K562 (cell line): ENCODE measurements around the gene BRWD1. TPM values are rescaled to one million over a fixed set of nuclear protein-coding genes. Genes with fewer than 3 reads are reported as not detected.

Source experiments
- BCOR ChIP-seq: fragments of 450-650 bp; IDR thresholded peaks from 2 replicates; pipeline ENCODE4 v1.6.1; 2016
- ELF4 ChIP-seq: fragments of 450-650 bp; formaldehyde crosslinking; IDR thresholded peaks from 2 replicates; pipeline ENCODE4 v1.4.0; 2022; ENCODE audit warnings: missing genetic modification characterization
- POLR2A ChIP-seq: fragments of 450-650 bp; conservative IDR thresholded peaks from 2 replicates; pipeline ENCODE4 v1.6.1; 2016
- POLR2AphosphoS2 ChIP-seq: IDR thresholded peaks from 2 replicates; pipeline ENCODE4 v1.6.1; 2012; ENCODE audit warnings: low read length, improper control_type of control experiment
- POLR2AphosphoS5 ChIP-seq: IDR thresholded peaks from 2 replicates; pipeline ENCODE4 v1.6.1; 2011; ENCODE audit warnings: mild to moderate bottlenecking, low read depth, low read length, moderate library complexity; ENCODE audit not compliant: control insufficient read depth, insufficient read depth
- RBFOX2 ChIP-seq: fragments of 200-400 bp; formaldehyde crosslinking; IDR thresholded peaks from 2 replicates; pipeline ENCODE4 v1.6.1; 2017; ENCODE audit warnings: low read depth, mild to moderate bottlenecking, low read length, moderate library complexity
- RHOXF2B ChIP-seq: fragments of 250-450 bp; sonication (Bioruptor Pico); conservative IDR thresholded peaks from 2 replicates; pipeline ENCODE4 v1.5.1; 2021
- SMAD3 ChIP-seq: fragments of 450-650 bp; formaldehyde crosslinking; conservative IDR thresholded peaks from 2 replicates; pipeline ENCODE4 v1.4.0; 2020; ENCODE audit warnings: mild to moderate bottlenecking
- THRB ChIP-seq: fragments of 450-650 bp; formaldehyde crosslinking; conservative IDR thresholded peaks from 2 replicates; pipeline ENCODE4 v1.4.0; 2022; ENCODE audit warnings: mild to moderate bottlenecking, missing genetic modification characterization
- ZNF274 ChIP-seq: IDR thresholded peaks from 2 replicates; pipeline ENCODE4 v1.6.1; 2011; ENCODE audit warnings: low read depth, mild to moderate bottlenecking, low read length, moderate library complexity, borderline replicate concordance
- ZNF41 ChIP-seq: fragments of 250-450 bp; sonication (Bioruptor Pico); conservative IDR thresholded peaks from 2 replicates; pipeline ENCODE4 v1.4.0; 2020; ENCODE audit warnings: mild to moderate bottlenecking
- ZNF518B ChIP-seq: fragments of 250-450 bp; sonication (Bioruptor Pico); IDR thresholded peaks from 2 replicates; pipeline ENCODE4 v1.5.0; 2021; ENCODE audit warnings: mild to moderate bottlenecking, moderate library complexity
- ZNF583 ChIP-seq: fragments of 250-450 bp; sonication (Bioruptor Pico); IDR thresholded peaks from 2 replicates; pipeline ENCODE4 v1.4.0; 2020
- polyA plus RNA-seq, 8 experiments: library from polyadenylated mRNA; depleted of rRNA in 4 of 8; stranded (reverse) in 5 of 8; unstranded in 3 of 8; fragments of >200 nt; fragmentation: Nextera tagmentation in 2 of 8; fragmentation: Illumina TruSeq in 1 of 8; extraction: Ambion mirVana in 2 of 8; extraction: Trizol in 1 of 8; gene quantifications; 2 replicates each; pipeline versions ENCODE4 v1.2.1 to v1.2.3, GENCODE V29; 2011 to 2014; ENCODE audit warnings: inconsistent platforms in 1 of 8, missing spikeins in 1 of 8
- total RNA-seq, 7 experiments: library from RNA; depleted of rRNA in 6 of 7; stranded (reverse); fragments of >200 nt in 6 of 7; fragmentation: Illumina TruSeq in 2 of 7; extraction: Trizol in 2 of 7; gene quantifications; 2 replicates each; pipeline versions ENCODE4 v1.2.1 to v1.2.3, GENCODE V29; 2011 to 2021; ENCODE audit warnings: low replicate concordance in 1 of 7
- TF ChIP-seq, protein P1 (sequence below): fragments of 450-650 bp; formaldehyde crosslinking; IDR thresholded peaks from 2 replicates; pipeline ENCODE4 v1.4.0; 2022; ENCODE audit warnings: missing genetic modification characterization
- TF ChIP-seq, protein P2 (sequence below): fragments of 450-650 bp; formaldehyde crosslinking; IDR thresholded peaks from 2 replicates; pipeline ENCODE4 v1.4.0; 2020; ENCODE audit warnings: mild to moderate bottlenecking, moderate library complexity
- TF ChIP-seq, protein P3 (sequence below): fragments of 450-650 bp; formaldehyde crosslinking; IDR thresholded peaks from 2 replicates; pipeline ENCODE4 v1.4.0; 2022; ENCODE audit warnings: missing genetic modification characterization
- TF ChIP-seq, protein P4 (sequence below): fragments of 250-450 bp; sonication (Bioruptor Pico); IDR thresholded peaks from 2 replicates; pipeline ENCODE4 v1.5.0; 2021

BRWD1 gene
- total and polyA plus RNA-seq, 9 of the 15 experiments (the other 6 are each of a cell fraction or from before 2014, with no cell fraction given), result 10.1 to 60.2 (median 34.1) TPM

DNA sequence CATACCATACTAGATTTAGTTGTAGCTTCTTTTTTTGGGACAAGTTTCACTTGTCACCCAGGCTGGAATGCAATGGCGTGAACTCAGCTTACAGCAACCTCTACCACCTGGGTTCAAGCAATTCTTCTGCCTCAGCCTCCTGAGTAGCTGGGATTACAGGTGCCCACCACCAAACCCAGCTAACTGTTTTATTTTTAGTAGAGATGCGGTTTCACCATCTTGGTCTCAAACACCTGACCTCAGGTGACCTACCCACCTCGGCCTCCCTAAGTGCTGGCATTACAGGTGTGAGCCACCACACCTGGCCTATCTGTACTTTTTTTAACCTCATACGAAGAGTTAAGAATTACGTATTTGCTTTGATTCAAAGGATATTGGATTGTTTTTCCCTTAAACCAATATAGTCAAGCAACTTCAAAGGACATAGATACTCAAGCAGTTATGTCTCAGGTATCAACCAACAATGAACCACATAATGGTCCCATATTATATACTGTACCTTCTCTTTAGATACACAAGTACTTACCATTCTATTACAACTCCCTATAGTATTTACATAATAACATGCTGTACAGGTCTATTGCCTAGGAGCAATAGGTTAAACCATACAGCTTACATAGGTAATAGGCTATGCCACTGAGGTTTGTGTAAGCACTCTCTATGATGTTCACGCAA lies 28.0 kb upstream of the BRWD1 start (continued):
- TF ChIP-seq, protein P1, sequence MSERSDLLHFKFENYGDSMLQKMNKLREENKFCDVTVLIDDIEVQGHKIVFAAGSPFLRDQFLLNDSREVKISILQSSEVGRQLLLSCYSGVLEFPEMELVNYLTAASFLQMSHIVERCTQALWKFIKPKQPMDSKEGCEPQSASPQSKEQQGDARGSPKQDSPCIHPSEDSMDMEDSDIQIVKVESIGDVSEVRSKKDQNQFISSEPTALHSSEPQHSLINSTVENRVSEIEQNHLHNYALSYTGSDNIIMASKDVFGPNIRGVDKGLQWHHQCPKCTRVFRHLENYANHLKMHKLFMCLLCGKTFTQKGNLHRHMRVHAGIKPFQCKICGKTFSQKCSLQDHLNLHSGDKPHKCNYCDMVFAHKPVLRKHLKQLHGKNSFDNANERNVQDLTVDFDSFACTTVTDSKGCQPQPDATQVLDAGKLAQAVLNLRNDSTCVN (CRISPR knock-in tag), result 0 out of 2 replicates have a peak, but pooled peaks have one; percentile 13
- TF ChIP-seq ELF4 (0 out of 2 replicates have a peak, but pooled peaks have one; percentile 35), ZNF274 (no peak), THRB (CRISPR knock-in tag) (peak; percentile 88; the same call in 1 of the 2 replicates), RBFOX2 (0 out of 2 replicates have a peak, but pooled peaks have one; percentile 23), RHOXF2B (CRISPR knock-in tag) (0 out of 2 replicates have a peak, but pooled peaks have one; percentile 48), POLR2AphosphoS5 (peak; percentile 29; the same call in 1 of the 2 replicates), BCOR (no peak), ZNF518B (CRISPR knock-in tag) (no peak), ZNF583 (0 out of 2 replicates have a peak, but pooled peaks have one; percentile 30), POLR2A (peak; percentile 68), POLR2AphosphoS2 (0 out of 2 replicates have a peak, but pooled peaks have one; percentile 89), SMAD3 (CRISPR knock-in tag) (peak; percentile 55; the same call in 1 of the 2 replicates), ZNF41 (CRISPR knock-in tag) (peak; percentile 13; the same call in 1 of the 2 replicates)
- TF ChIP-seq, protein P2, sequence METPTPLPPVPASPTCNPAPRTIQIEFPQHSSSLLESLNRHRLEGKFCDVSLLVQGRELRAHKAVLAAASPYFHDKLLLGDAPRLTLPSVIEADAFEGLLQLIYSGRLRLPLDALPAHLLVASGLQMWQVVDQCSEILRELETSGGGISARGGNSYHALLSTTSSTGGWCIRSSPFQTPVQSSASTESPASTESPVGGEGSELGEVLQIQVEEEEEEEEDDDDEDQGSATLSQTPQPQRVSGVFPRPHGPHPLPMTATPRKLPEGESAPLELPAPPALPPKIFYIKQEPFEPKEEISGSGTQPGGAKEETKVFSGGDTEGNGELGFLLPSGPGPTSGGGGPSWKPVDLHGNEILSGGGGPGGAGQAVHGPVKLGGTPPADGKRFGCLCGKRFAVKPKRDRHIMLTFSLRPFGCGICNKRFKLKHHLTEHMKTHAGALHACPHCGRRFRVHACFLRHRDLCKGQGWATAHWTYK, result 0 out of 2 replicates have a peak, but pooled peaks have one; percentile 33
- TF ChIP-seq, protein P3, sequence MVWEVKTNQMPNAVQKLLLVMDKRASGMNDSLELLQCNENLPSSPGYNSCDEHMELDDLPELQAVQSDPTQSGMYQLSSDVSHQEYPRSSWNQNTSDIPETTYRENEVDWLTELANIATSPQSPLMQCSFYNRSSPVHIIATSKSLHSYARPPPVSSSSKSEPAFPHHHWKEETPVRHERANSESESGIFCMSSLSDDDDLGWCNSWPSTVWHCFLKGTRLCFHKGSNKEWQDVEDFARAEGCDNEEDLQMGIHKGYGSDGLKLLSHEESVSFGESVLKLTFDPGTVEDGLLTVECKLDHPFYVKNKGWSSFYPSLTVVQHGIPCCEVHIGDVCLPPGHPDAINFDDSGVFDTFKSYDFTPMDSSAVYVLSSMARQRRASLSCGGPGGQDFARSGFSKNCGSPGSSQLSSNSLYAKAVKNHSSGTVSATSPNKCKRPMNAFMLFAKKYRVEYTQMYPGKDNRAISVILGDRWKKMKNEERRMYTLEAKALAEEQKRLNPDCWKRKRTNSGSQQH, result peak; percentile 82; the same call in 1 of the 2 replicates
- TF ChIP-seq, protein P4, sequence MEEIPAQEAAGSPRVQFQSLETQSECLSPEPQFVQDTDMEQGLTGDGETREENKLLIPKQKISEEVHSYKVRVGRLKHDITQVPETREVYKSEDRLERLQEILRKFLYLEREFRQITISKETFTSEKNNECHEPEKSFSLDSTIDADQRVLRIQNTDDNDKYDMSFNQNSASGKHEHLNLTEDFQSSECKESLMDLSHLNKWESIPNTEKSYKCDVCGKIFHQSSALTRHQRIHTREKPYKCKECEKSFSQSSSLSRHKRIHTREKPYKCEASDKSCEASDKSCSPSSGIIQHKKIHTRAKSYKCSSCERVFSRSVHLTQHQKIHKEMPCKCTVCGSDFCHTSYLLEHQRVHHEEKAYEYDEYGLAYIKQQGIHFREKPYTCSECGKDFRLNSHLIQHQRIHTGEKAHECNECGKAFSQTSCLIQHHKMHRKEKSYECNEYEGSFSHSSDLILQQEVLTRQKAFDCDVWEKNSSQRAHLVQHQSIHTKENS, result 0 out of 2 replicates have a peak, but pooled peaks have one; percentile 33
